GM18511 (cell line): Measurements from ENCODE around the gene ERN2.
"Not testable (repeated sequence)": the region's sequence is repeated elsewhere in the genome, so short reads cannot be mapped to it uniquely, and the experiment has no call there.

ENCODE experiments used
- ATAC-seq: cut with Tn5 transposase; IDR thresholded peaks from one replicate; pipeline ENCODE4 v1.9.1; 2021; ENCODE audit warnings: mild to moderate bottlenecking, moderate library complexity; ENCODE audit not compliant: unreplicated experiment

Gene ERN2

DNA sequence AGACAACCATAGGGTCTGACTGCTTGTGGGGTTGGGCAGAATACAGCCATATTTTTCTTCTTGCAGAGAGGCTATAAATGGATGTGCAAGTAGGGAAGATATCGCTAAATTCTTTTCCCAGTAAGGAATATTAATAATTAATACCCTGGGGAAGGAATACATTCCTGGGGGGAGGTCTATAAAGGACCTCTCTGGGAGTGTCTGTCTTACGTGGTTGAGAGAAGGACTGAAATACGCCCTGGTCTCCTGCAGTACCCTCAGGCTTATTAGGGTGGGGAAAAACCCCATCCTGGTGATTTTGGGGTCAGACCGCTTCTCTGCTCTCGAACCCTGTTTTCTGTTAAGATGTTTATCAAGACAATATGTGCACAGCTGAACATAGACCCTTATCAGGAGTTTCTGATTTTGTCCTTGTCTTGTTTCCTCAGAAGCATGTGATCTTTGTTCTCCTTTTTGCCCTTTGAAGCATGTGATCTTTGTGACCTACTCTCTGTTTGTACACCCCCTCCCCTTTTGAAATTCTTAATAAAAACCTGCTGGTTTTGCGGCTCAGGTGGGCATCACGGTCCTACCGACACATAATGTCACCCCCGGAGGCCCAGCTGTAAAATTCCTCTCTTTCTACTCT lies 9.7 kb upstream of the ERN2 start:
- not testable (repeated sequence) for ATAC-seq

DNA sequence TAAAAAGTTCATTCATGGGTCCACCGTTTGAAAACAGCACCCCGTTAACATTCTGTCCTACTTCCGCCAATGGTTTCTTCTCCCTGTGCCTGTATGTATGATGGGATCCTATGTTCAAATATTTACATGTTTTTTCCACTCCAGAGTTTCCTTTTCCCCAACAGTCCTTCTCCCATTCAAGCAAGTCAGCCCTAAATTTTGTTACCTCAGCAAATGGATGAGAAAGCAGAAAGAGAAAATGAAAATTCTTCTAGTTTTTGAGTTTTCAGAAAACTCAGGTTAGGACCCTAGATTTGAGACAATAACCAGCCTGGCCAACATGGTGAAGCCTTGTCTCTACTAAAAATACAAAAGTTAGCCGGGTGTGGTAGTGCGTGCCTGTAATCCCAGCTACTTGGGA lies 3.5 kb upstream of the ERN2 start:
- ATAC-seq, result no peak

DNA sequence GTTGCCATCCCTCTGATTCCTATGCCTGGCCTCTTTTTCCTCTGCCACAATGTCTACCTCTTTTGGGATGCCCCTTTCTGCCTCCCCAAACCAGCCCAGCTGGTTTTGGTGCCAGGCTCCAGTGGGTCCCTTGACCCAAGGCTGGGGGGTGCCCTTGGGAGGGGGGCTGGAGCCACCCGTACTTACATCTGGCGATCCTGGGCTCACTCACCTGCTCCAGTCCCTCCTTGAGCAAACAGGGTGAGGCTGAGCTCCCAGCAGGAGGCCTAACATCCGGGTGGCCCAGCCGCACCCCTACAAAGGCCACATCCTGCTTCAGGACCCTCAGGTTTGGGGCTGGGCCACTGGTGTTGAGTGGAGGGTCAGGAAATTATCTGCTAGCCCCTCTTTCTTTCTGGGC lies 1.2 kb downstream of the ERN2 start:
- ATAC-seq, result no peak

DNA sequence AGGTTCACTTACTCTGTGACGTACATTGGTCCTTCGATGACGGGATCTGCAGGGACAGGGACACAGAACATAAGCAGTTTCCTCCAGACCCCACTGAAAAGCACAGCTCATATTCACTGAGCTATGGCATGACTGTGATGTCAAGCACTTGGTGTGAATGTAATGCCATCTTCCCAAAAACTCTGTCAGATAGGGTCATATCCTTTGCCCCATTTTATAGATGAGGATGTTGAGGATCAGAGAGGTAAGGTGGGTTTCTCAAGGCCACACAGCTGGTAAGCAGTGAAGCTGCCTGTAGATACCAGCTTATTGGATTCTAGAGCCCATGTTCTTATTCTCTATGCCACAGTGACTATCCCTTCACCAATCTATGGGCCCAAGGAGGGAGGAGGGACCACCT lies 2.5 kb downstream of the ERN2 start:
- no peak for ATAC-seq

DNA sequence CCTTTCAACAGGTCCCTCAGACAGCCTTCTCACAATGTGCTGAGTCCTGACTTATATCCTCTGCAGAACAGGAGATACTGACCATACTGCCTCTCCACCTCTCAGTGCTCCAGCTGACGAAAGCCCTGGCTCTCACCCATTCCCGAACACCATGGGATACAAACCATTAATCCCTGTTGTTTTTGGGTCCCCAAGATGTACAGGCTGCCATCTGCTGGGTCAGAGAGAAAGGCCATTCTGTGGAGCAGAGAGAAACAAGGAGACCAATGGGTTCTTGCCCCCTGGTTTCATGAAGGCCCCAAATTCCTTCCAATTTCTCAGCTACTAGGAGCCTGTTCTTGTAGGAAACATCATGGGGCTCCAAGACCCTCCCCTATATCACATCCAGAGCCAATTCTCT lies 3.0 kb downstream of the ERN2 start:
- ATAC-seq, result no peak

DNA sequence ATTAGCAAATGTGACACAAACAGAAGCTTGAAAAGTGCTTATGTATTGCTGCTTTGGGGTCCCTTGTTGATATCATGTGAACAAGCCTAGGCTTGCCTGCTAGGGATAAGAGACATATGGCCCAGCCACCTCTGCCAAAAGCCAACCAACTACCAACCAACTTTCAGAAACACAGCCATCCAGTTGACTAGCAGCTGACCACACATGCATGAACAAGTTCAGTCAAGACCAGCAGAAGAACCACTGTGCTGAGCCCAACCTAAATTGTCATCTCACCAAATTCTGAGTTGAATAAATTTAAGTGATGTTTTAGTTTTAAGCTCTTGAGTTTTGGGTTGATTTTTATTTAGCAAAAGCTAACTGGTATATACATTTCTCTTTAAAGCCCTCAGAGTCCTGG lies 3.5 kb downstream of the ERN2 start:
- ATAC-seq, result no peak

DNA sequence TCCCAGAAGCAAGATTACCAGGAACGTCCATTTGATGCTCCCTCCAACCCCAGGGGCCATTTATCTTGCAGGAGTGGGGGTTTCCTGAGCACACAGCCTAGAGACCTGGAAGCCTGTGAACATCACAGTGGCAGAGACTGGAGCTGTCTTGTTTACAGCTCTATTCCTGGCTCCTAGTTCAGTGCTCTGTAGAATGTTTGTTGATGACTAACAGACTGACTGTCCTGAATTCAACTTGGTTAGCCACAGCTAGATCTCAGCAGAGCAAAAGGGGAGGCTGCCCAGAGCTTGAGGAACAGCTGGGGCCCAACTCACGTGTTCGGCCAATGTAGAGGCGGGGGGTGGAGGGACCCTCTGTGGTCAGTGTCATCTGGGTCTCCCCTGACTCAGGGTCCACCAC lies 6.6 kb downstream of the ERN2 start:
- ATAC-seq, result no peak

DNA sequence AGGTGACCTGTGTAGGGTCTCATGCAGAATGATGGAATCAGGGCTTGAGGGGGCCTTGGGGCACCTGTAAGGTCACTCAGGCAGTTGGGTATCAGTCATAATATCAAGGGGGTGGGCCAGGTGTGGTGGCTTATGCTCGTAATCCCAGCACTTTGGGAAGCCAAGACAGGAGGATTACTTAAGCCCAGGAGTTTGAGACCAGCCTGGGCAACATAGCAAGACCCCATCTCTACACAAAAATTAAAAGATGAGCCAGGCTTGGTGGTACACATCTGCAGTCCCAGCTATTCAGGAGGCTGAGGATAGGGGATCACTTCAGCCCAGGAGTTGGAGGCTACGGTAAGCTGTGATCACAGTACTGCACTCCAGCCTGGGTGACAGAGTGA lies 7.5 kb downstream of the ERN2 start:
- ATAC-seq, result no peak

DNA sequence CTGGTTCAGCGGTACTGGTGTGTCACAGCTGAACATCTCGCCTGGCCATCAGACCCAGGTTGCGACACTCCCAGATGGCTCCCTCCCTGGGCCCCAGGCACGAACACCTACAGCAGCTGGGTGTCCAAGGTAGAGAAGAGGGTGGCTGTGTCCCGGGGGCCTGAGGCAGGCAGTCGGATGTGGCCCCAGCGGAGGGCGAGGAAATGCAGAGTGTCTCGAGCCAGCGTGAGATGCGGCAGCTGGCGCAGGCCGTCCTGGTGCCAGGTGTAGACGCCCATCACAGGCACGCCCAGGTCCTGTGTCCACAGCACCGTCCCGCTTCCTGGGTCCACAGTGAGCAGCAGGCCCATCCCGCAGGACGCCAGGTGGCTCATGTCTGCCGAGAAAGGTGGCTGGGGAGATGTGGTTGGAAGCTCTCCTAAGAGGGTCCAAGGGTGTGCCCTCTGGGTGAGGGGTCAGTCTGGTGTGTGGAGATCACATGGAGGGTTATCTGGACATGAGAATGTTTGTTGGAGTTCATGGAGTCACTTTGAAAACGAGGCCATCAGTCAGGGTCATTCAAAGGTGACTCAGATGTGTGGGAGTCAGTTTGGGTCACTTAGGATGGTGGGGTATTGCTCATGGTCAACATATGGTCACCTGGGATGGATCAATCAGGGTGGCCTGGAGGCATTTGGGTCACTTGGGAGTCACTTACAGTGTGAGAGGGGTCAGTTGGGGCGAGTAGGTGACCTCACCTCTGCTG lies 8.1 kb downstream of the ERN2 start:
- no peak for ATAC-seq

DNA sequence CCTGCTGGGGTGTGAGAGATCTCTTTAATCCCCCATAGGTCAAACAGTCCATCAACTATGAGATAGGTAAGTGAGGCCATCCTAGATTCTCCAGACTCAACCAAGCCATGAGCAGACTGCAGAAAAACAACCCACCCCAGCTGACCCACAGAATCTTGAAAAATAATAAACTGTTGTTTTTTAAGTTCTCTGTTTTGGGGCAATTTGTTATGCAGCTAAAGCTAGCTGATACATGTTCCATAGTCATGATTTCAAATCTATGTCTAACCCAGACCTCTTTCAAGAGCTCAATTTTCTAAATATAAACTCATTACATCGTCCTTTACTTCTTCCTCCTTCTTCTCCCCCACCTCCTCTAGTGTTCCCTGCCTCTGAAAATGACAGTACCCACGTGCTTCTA lies 10.1 kb downstream of the ERN2 start:
- no peak for ATAC-seq

DNA sequence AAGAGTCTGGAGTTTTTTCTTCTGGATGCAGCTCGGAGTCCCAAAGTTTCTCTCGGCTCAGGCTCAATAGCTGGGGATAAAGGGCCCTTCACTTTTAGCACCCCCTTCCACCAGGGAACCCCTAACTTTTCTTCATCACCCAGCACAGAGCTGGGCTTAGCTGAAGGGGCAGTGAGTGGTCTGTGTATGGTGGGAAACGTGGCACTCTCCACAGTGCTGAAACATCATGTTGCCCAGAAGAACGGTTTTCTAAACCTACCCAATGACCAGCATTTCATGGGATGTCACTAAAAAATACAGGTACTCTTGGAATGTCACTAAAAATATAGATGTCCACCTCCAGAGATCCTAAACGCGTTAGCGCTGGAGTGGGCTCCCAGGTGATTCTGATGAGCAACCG lies 12.0 kb downstream of the ERN2 start:
- ATAC-seq, result no peak

DNA sequence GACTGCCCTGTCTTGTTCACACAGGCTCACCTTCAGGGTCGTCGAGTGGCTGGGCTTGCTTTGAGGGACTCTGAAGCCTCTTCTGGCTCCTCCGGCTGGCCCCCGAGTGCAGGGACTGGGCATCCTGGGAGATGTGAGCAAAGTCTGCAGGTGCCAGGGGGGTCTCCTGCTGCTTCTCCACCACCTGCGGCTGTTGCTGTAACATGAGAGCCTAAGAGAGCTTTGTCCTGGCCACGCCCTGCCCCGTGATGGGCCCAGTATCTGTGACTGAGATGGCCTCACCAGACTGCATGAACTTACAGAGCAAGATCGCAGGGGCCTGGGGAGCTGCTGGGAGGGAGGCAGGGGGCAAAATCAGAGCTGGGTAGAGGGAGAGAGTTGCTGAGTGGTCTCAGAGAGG lies 12.5 kb downstream of the ERN2 start:
- no peak for ATAC-seq

DNA sequence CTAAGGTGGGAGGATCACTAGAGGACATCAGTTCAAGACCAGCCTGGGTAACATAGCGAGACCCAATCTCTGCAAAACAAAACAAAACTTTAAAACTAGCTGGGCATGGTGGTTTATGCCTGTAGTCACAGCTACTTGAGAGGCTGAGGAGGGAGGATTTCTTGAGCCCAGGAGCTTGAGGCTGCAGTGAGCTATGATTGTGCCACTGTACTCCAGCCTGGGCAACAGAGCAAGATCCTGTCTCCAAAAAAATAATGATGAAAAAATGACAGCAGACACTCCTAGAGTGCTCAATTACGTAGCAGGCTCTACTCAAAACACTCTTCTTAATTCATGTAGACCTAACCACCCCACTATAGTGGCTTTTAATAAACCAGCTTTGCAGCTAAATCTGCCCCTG lies 12.9 kb downstream of the ERN2 start:
- no peak for ATAC-seq

DNA sequence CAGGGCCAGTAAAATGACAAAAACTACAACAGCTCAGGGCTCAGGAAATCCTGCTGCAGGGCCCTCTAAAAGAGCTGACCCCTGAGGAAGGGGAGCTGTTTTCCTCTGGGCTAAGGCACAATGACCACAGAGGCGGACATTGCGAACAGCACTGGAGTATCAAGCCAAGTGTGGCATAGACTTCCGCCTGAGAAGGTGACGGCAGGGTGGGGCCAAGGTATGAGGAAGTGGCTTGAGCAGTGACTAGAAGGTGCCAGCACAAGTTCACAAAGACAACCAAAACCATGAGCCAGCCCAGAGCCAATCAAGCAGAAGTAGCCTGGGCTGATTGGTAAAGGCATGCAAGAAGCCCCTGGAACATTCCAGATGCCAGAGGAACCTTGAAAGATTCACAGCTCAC lies 13.9 kb downstream of the ERN2 start:
- no peak for ATAC-seq

DNA sequence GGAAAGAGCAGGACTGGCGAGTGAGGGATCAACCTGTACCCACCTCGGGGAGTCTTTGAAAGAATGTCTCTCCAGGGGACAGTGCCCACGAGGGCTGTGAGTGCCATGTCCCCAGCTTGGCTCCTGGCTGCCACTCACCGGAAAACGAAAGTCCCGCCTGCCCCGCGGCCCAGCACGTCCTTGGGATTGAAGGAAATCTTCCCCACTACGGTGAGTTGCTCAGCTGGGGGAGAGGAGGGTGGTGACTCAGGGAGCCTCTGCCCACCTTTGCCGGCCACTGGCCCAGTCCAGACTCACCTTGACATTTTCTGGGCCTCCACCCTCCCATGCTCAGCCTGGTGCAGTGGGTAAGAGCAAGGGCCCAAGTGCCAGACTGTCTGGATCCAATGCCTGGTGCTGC lies 17.3 kb downstream of the ERN2 start:
- no peak for ATAC-seq

DNA sequence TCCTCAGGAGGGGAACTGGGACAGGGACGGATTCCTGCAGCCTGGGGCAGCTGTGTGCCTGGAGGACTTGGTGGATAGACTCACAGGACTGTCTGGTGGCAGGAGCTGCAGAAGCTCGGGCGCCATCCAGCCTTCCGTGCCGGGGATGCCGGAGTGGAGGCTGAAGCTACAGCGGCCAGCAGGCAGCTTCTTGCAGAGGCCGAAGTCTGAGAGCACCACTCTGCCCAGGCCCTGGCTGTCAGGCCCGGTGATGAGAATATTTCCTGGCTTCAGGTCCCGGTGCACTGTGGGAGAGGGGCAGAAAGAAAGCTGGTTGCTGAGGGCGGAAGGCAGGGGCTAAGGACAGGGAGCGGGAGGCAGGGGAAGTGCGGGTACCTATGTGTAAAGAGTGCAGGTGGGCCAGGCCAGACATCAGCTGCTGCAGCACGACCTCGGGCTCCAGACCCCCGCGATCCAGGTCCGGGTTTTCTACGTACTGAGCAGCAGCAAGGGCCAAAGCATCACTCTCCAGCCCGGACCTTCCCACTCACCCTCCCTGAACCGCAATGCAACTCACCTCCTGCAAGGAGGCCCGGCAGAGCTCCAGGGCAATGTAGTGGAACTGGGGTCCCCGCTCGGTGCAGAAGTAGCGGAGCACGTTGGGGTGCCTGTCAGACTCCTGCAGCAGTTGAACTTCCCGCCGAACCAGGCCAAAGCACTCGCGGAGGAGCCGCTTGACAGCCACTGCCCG lies 18.2 kb downstream of the ERN2 start:
- ATAC-seq, result no peak

DNA sequence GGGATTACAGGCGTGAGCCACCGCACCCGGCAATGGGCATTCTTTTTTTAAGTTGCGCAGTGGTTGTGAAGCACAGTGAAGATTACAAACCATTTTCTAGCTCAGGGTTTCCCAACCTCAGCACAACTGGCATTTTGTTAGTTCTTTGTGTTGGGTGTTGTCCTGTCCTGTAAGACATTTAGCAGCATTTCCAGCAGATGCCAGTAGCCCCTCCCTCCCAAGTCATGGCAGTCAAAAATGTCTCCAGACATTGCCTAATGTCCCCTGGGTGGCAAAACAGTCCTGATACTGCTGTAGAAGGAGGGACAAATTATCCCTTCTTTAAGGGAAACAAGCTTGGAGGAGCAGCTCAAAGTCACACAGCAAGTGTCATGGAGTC lies 18.8 kb downstream of the ERN2 start:
- ATAC-seq, result no peak

DNA sequence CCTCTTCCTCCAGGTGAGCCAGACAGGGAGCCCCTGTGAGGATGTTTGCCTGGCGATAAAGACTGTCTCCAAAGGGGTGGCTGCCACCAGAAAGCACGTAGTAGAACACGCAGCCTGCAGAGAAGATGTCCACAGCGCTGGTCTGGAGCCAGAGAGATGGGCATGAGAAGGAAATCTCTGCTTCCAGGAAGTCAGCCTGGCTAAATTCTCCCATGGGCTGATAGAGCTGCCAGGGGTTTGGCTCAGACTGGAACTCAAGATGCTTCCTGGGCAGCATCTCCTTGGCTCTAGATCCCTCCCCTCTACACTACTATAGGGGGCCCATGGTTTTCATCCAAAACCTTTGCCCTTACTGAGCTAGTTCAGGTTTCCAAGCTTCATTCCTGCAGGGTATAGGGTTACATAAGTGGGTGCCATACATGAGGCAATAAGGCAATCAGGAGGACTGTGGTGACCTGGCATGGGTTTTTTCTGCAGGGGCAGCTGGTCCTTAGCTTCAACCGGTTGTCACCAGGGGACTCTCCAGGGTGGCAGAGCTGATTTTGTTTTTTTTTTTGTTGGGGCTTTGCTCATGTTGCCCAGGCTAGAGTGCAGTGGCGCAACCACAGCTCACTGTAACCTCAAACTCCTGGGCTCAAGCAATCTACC lies 20.7 kb downstream of the ERN2 start:
- no peak for ATAC-seq

DNA sequence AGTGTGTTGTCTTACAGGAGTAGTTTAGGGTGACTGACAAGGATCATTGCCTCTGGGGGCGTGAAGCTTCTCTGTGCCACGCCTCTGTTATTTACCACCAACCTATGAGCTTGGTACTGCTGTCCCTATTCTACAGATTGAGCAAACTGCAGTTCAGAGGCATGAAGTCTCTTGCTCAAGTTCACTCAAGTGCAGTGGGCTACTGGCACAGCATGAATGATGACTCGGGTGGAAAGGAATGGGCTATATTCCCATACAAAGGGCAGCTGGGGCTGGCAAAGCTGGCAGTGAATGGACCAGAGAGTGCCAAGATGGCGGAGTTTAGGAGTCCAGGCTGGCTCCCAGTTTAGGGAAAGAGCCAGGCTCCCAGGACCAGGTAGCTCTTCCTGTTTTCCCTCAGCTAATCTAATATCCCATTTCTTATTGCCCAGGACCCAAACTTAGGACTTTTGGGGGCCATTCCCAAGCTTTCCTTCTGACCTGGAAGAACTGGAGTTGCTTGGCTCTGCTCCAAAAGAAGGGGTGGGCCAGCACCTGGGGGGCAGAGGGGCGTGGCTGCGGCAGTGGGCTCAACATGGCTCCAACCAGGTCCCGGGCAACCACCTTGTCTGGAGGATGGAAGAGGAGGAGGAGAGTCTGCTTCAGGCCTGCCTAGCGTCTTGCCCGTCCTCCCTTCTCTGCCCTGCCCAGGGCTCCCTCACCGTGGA lies 21.4 kb downstream of the ERN2 start:
- no peak for ATAC-seq

DNA sequence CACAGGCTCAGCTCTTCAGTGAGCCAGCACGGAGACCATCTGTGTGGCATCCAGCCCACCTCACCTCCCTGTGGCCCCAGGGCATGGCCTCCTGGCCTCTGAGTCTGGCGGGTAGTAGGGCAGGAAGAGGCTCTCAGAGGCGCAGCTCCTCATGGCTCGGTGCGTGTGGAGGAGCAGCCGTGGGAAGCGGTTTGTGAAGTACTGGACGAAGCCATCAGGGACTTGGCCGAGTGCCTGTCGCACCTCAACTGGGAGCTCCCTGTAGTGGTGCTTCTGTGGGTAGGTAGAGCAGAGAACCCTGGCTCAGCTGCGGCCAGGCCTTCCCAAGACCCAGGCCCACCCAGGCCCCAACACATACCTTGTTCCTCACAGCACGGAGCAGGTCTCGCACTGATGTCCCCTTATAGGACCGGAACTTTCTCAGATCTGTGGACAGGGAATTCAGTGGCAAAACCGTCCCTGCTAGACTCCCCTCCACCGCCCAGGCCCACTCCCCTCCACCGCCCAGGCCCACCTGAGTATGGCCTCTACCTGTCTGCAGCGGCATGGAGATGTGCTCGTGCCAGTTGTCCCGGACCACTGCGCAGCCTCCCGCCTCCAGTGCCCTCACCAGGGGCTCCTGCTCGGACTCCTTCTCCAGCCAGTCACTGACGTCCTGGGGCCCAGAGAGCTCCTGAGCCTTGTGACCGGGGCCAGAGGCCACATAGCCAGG lies 22.1 kb downstream of the ERN2 start:
- no peak for ATAC-seq
